Keratinocyte (primary cell): Measurements from ENCODE around the gene HSDL1.

Source experiments
- CTCF ChIP-seq, 3 experiments: IDR thresholded peaks in 1 of 3; conservative IDR thresholded peaks in 1 of 3; optimal IDR thresholded peaks in 1 of 3; 2 replicates in 2 of 3; 3 replicates in 1 of 3; pipeline versions ENCODE3 to v1.5.1; 2011; ENCODE audit warnings: low read length in 3 of 3, mild to moderate bottlenecking in 3 of 3, moderate library complexity in 2 of 3, control low read depth in 1 of 3, inconsistent platforms in 1 of 3; ENCODE audit not compliant: insufficient read depth in 2 of 3; ENCODE audit errors: extremely low read depth in 1 of 3
- EZH2 ChIP-seq: IDR thresholded peaks from one replicate; pipeline ENCODE4 v1.6.1; 2012; ENCODE audit warnings: inconsistent platforms, mild to moderate bottlenecking, low read length, moderate library complexity

GRCh38 chr16:84155226-84155625 is 10.2 kb upstream of the HSDL1 start:
- TF ChIP-seq CTCF (optimal IDR thresholded peaks at IDR 0.05 in 1 of 3, IDR thresholded peaks at IDR 0.05 in 1 of 3, conservative IDR thresholded peaks at IDR 0.05 in 1 of 3; ENCODE audit: extremely low read depth in 1 of 3, insufficient read depth in 2 of 3, low read length in 3 of 3), result no peak
- no peak for TF ChIP-seq EZH2
